Adrenal gland (tissue), 12 donors: Measurements from ENCODE around the gene OR8G5. TPM values are rescaled to one million over a fixed set of nuclear protein-coding genes. Genes with fewer than 3 reads are reported as not detected.

Experiments used
- DNase-seq, 7 donors: peaks; one replicate each; pipeline ENCODE4 v3.0.0-alpha.2; 2019 to 2020
- H3K27ac ChIP-seq, 5 donors: fragments of 200-600 bp; sonication (generic) in 4 of 5; 1 replicate in 3 of 5; 2 replicates in 2 of 5; pipeline versions ENCODE4 v1.5.1 to v1.8.0; 2016 to 2020; ENCODE audit warnings: mild to moderate bottlenecking in 1 of 5
- H3K27me3 ChIP-seq: fragments of 200-600 bp; 2 replicates; pipeline ENCODE4 v1.8.0; 2021
- H3K36me3 ChIP-seq, 2 donors: fragments of 200-600 bp; replicated peaks in 1 of 2; 1 replicate in 1 of 2; 2 replicates in 1 of 2; pipeline versions ENCODE4 v1.5.1 to v1.8.0; 2018 to 2022
- H3K4me1 ChIP-seq, 2 donors: fragments of 200-600 bp; replicated peaks in 1 of 2; 1 replicate in 1 of 2; 2 replicates in 1 of 2; pipeline versions ENCODE4 v1.5.1 to v1.8.0; 2018 to 2021
- H3K4me3 ChIP-seq, 4 donors: fragments of 200-600 bp; sonication (generic) in 3 of 4; one replicate each; pipeline ENCODE4 v1.5.1; 2016 to 2018
- H3K9me3 ChIP-seq, 3 donors: fragments of 200-600 bp; sonication (generic) in 1 of 3; replicated peaks in 1 of 3; 1 replicate in 2 of 3; 2 replicates in 1 of 3; pipeline versions ENCODE4 v1.5.1 to v1.8.0; 2016 to 2021
- POLR2A ChIP-seq, 2 donors: fragments of 450-650 bp; IDR thresholded peaks; one replicate each; pipeline ENCODE4 v1.6.1; 2017; ENCODE audit warnings: antibody characterized with exemption in 2 of 2, mild to moderate bottlenecking in 2 of 2, moderate library complexity in 1 of 2
- WGBS, 4 donors: extraction: QIAGEN DNeasy Blood & Tissue Kit in 2 of 4; methylation state at CpG; one replicate each; pipeline versions ENCODE4 v1.1.5 to v1.1.7; 2013 to 2017; 5-methylcytosine and 5-hydroxymethylcytosine counted together
- intact Hi-C, 2 donors: fragments of 100-400 bp; cut with DNase I; formaldehyde crosslinking; loops; one replicate each; pipeline versions ENCODE4 v1.14.1 to v1.15.0; 2022 to 2023
- polyA plus RNA-seq, 3 donors: library from polyadenylated mRNA; stranded (reverse); fragments of 200-250 nt in 2 of 3; fragments of 350-450 nt in 1 of 3; fragmentation: Illumina TruSeq in 1 of 3; extraction: RNeasy Lipid Tissue Mini Kit (QIAGEN cat#74804) in 1 of 3; gene quantifications; one replicate each; pipeline ENCODE4 v1.2.3, GENCODE V29; 2013 to 2014
- total RNA-seq, 9 donors: library from RNA; depleted of rRNA in 4 of 9; stranded (reverse); fragments of >200 nt in 4 of 9; fragments of 120-200 nt in 1 of 9; fragmentation: NEBNext Ultra II Directional in 1 of 9; extraction: Animal tissue kit (Norgen Biotek cat#: 25700) in 1 of 9; gene quantifications; one replicate each; pipeline versions ENCODE4 v1.1.0 to v1.2.4, GENCODE V29; 2013 to 2023
- TF ChIP-seq, protein P1 (sequence below), 6 experiments: fragments of 450-650 bp in 4 of 6; fragments of 200-600 bp in 2 of 6; sonication (generic) in 1 of 6; IDR thresholded peaks; 1 replicate in 5 of 6; 2 replicates in 1 of 6; pipeline versions ENCODE4 v1.5.1 to v1.8.0; 2016 to 2021; ENCODE audit warnings: antibody characterized with exemption in 6 of 6, mild to moderate bottlenecking in 2 of 6, moderate library complexity in 1 of 6
- donor health status: healthy with polysubstance abuse.
- donor health status: Bipolar disorder and iron deficiency.
- donor health status: DM: yes; HTN: yes; CAD: no.
- donor health status: DM: no; HTN: no; CAD: no.
- donor health status: DM: no; HTN: no; CAD: no.
- donor health status: DM: yes; HTN: yes; CAD: no.

The OR8G5 gene
- total and polyA plus RNA-seq, 12 donors: not detected

DNA sequence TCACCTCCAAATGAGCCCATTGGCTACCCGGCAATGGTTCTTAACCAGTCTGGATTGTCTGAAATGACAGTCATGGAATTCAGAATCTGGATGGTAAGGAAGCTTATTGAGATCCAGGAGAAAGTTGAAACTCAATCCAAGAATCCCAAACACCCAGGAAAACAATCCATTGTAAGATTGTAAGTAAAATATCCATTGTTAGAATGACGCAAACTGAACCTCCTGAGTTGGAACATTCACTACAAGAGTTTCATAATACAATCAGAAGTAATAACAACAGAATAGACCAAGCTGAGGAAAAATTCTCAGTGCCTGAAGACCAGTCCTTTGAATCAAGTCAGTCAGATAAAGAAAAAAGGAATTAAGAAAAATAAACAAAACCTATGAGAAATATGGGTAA, 22.1 kb downstream of the OR8G5 start:
- H3K4me1 ChIP-seq: no peaks in the 10 kb centered on the region
- H3K4me3 ChIP-seq: no peak overlapping the region
- H3K36me3 ChIP-seq: no peaks in the 10 kb centered on the region
- intact Hi-C loops: no loop called here
- no peaks in the 10 kb centered on the region for H3K27me3 ChIP-seq
- TF ChIP-seq, protein P1, sequence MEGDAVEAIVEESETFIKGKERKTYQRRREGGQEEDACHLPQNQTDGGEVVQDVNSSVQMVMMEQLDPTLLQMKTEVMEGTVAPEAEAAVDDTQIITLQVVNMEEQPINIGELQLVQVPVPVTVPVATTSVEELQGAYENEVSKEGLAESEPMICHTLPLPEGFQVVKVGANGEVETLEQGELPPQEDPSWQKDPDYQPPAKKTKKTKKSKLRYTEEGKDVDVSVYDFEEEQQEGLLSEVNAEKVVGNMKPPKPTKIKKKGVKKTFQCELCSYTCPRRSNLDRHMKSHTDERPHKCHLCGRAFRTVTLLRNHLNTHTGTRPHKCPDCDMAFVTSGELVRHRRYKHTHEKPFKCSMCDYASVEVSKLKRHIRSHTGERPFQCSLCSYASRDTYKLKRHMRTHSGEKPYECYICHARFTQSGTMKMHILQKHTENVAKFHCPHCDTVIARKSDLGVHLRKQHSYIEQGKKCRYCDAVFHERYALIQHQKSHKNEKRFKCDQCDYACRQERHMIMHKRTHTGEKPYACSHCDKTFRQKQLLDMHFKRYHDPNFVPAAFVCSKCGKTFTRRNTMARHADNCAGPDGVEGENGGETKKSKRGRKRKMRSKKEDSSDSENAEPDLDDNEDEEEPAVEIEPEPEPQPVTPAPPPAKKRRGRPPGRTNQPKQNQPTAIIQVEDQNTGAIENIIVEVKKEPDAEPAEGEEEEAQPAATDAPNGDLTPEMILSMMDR (IDR thresholded peaks at IDR 0.05): no peak
- no peak for TF ChIP-seq POLR2A (IDR thresholded peaks at IDR 0.05)
- H3K27ac ChIP-seq: no peak overlapping the region
- no peak for DNase-seq
- WGBS, 4 donors: 44 to 81% (median 61%) methylated on average over 2 of the region's 2 CpGs
- H3K9me3 ChIP-seq: no peaks in the 10 kb centered on the region

DNA sequence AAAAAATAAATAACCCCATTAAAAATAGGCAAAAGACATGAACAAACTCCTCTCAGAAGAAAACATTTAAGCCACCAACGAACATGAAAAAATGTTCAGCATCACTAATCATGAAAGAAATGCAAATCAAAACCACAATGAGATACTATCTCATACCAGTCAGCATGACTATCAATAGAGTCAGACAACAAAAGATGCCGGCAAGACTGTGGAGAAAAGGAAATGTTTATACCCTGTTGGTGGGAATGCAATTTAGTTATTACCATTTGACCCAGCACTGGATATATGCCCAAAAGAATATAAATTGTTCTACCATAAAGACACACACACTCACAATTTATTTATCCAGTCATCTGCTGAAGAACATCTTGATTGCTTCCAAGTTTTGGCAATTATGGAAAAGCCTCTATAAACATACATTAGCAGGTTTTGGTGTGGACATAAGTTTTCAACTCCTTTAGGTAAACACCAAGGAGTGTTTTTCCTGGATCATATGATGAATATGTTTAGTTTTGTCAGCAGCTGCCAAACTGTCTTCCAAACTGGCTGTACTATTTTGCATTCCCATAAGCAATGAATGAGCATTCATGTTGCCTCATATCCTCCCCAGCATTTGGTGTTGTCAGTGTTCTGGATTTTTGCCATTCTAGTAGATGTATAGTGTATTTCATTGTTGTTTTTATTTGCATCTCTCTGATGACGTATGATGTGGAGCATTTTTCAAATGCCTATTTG, 29.6 kb downstream of the OR8G5 start:
- H3K4me3 ChIP-seq: no peak overlapping the region
- WGBS, 4 donors: 60 to 72% (median 63%) methylated on average over 3 of the region's 3 CpGs

DNA sequence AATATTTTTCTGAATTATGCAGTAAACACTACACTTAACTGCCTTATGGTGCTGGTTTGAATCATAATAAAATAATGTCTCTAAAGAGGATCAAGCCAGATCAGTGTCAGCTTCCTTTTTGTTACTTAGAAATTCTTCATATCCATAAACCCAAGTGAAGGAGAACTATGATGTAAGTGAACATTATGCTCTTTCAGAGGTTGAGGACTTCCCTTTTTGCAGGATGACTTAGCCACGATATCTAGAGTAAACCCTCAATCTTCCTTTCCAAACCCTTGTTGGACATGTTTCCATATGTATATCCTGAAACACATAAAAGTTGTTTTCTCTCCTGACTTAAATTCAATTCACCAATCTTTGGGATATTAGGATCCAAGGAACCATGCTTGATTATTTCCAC, 38.5 kb downstream of the OR8G5 start:
- Histone ChIP-seq H3K27ac (no peak overlapping the region), H3K36me3 (no peaks in the 10 kb centered on the region), H3K9me3 (no peaks in the 10 kb centered on the region), H3K27me3 (no peaks in the 10 kb centered on the region), H3K4me1 (no peaks in the 10 kb centered on the region), H3K4me3 (no peak overlapping the region)
- no peak for TF ChIP-seq POLR2A (IDR thresholded peaks at IDR 0.05)
- TF ChIP-seq, protein P1 (IDR thresholded peaks at IDR 0.05): no peak
- intact Hi-C loops: no loop called here
- WGBS, 4 donors: 49 to 72% (median 57%) methylated on average over 1 of the region's 1 CpG
- no peak for DNase-seq

More for the DNA sequence above, 29.6 kb downstream of the OR8G5 start:
- Histone ChIP-seq H3K27ac (no peak overlapping the region), H3K4me1 (no peaks in the 10 kb centered on the region), H3K9me3 (peaks cover 0 to 5% (median 0%) of the 10 kb centered on the region in 3 donors), H3K27me3 (no peaks in the 10 kb centered on the region), H3K36me3 (no peaks in the 10 kb centered on the region)
- TF ChIP-seq POLR2A (IDR thresholded peaks at IDR 0.05): no peak
- TF ChIP-seq, protein P1 (IDR thresholded peaks at IDR 0.05): no peak
- DNase-seq: no peak
- intact Hi-C loops: no loop called here

DNA sequence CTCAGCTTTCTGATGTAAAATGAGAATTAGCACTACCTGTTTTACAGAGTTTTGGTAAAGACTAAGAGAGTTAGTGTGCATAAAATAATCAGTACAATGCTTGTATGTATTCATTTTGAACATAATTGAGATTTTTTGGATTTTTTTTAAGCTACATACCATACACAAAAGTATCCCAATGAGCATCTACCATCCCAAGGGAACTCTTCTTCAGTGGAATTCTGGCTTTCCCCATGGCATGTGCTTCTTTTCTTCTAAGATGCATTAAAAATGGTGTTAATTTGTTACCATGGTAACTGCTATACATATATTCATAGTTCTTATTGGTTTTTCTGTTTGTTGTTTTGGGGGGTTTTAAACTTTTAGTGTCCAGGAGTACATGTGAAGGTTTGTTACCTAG, 39.8 kb downstream of the OR8G5 start:
- Histone ChIP-seq H3K36me3 (no peaks in the 10 kb centered on the region), H3K27me3 (no peaks in the 10 kb centered on the region), H3K9me3 (no peaks in the 10 kb centered on the region), H3K27ac (no peak overlapping the region), H3K4me1 (no peaks in the 10 kb centered on the region), H3K4me3 (no peak overlapping the region)
- intact Hi-C loops: no loop called here
- no peak for DNase-seq
- TF ChIP-seq, protein P1 (IDR thresholded peaks at IDR 0.05): no peak
- no peak for TF ChIP-seq POLR2A (IDR thresholded peaks at IDR 0.05)
